ENCODE measurements around the gene USP31. TPM values are rescaled to one million over a fixed set of nuclear protein-coding genes. Genes with fewer than 3 reads are reported as not detected.

Gene USP31
- total and polyA plus RNA-seq, 7 donors, result 7.7 to 21.5 (median 16.4) TPM

- intact Hi-C loops (cut with DNase I), result no loop called here
- Histone ChIP-seq H3K9me3 (peaks cover 12% of the 10 kb centered on the region), H3K4me3 (peak overlapping the region; percentile 43), H3K27ac (peak overlapping the region; percentile 71), H3K36me3 (ENCODE audit: insufficient read depth in 1 of 2, low read depth in 1 of 2) (no peaks in the 10 kb centered on the region), H3K27me3 (ENCODE audit: insufficient read depth in 3 of 3, low read length in 2 of 3) (no peaks in the 10 kb centered on the region), H3K4me1 (peaks cover 28% of the 10 kb centered on the region)
- TF ChIP-seq CTCF (IDR thresholded peaks at IDR 0.05), result no peak
- 19 to 26% (median 22%) methylated on average over 11 of the region's 11 CpGs for WGBS, 3 donors
- ATAC-seq (peak; percentile 53 to 74 (median 72)), DNase-seq (no peak)
Observed at GRCh38 chr16:23132775-23133463, 16.3 kb downstream of the USP31 start.

GRCh38 chr16:23131931-23132621, 17.2 kb downstream of the USP31 start:
- ATAC-seq (peak in 2 of 4 donors; percentile 38 to 43), DNase-seq (no peak)
- Histone ChIP-seq H3K9me3 (peaks cover 4% of the 10 kb centered on the region), H3K27me3 (ENCODE audit: insufficient read depth in 3 of 3, low read length in 2 of 3) (no peaks in the 10 kb centered on the region), H3K27ac (peak overlapping the region; percentile 71), H3K4me3 (peak overlapping the region; percentile 43), H3K36me3 (ENCODE audit: insufficient read depth in 1 of 2, low read depth in 1 of 2) (no peaks in the 10 kb centered on the region), H3K4me1 (peaks cover 28% of the 10 kb centered on the region)
- WGBS, 3 donors, result 21 to 27% (median 23%) methylated on average over 7 of the region's 7 CpGs
- TF ChIP-seq CTCF (IDR thresholded peaks at IDR 0.05), result no peak
- intact Hi-C loops (cut with DNase I), result no loop called here

- H3K4me3 ChIP-seq, result no peak overlapping the region
- TF ChIP-seq CTCF (IDR thresholded peaks at IDR 0.05), result no peak
- H3K27ac ChIP-seq, result peak overlapping the region; percentile 71
- intact Hi-C loops (cut with DNase I), result no loop called here
- H3K9me3 ChIP-seq, result no peaks in the 10 kb centered on the region
- ATAC-seq (peak in 2 of 4 donors; percentile 21 to 26), DNase-seq (no peak)
- H3K4me1 ChIP-seq, result peaks cover 28% of the 10 kb centered on the region
- no peaks in the 10 kb centered on the region for H3K27me3 ChIP-seq (ENCODE audit: insufficient read depth in 3 of 3, low read length in 2 of 3)
- H3K36me3 ChIP-seq (ENCODE audit: insufficient read depth in 1 of 2, low read depth in 1 of 2), result no peaks in the 10 kb centered on the region
- WGBS, 3 donors, result 43 to 69% (median 43%) methylated on average over 1 of the region's 1 CpG
Observed at GRCh38 chr16:23131436-23131835, 17.8 kb downstream of the USP31 start.

GRCh38 chr16:23131036-23131435, 18.2 kb downstream of the USP31 start:
- Histone ChIP-seq H3K4me3 (no peak overlapping the region), H3K9me3 (no peaks in the 10 kb centered on the region), H3K27ac (peak overlapping the region; percentile 71), H3K36me3 (ENCODE audit: insufficient read depth in 1 of 2, low read depth in 1 of 2) (no peaks in the 10 kb centered on the region), H3K4me1 (peaks cover 28% of the 10 kb centered on the region), H3K27me3 (ENCODE audit: insufficient read depth in 3 of 3, low read length in 2 of 3) (no peaks in the 10 kb centered on the region)
- intact Hi-C loops (cut with DNase I), result no loop called here
- ATAC-seq (peak; percentile 50 to 79 (median 74)), DNase-seq (no peak)
- no peak for TF ChIP-seq CTCF (IDR thresholded peaks at IDR 0.05)
- 24 to 51% (median 30%) methylated on average over 3 of the region's 3 CpGs for WGBS, 3 donors
